C4-2B (cell line): Measurements from ENCODE around the gene ARID2.

Source experiments
- CTCF ChIP-seq: fragments of 450-650 bp; conservative IDR thresholded peaks from 2 replicates; pipeline ENCODE4 v1.5.1; 2017; ENCODE audit warnings: mild to moderate bottlenecking
- ZFX ChIP-seq: fragments of 450-650 bp; IDR thresholded peaks from 2 replicates; pipeline ENCODE4 v1.6.1; 2017

GRCh38 chr12:45718306-45718705 lies 11.2 kb upstream of the ARID2 start:
- TF ChIP-seq CTCF (no peak), ZFX (no peak)
